ENCODE measurements around the gene SLC35B2.

SLC35B2 gene

DNA sequence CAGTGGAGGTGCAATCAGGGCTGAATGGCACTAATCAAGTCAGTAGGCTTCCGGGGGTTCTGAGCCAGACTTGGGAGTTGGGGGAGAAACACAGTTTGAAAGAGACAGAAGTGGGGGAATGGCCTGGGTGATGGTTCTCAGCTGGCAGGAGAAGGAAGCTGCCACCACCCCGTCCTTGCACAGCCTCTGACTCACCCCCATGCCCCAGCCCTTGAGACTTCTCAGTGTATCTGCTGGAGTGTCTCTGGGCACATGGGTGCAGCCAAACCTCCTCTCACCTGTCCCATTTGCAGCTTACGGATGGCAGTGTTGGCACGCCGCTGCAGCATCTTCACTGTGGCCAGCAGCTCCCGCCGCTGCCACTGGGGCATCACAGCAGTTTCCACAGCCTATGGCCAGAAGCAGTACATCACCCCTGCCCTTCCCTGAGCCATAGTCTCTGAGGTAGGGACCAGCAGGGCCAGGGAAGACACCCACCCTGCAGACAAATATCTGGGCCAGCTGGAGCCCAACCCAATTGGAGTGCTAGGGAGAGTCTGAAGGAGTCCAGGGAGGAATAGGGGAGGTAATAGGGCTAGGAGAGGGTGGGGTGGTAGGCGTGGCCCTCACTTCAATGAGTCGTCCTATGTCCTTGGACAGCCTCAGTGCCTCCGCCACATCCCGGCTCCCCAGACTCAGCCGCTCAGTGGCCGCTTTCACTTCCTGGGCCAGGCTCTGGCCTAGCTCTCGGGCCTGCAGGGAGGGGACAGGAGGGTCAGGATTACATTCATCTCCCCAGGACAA lies 44.6 kb upstream of the SLC35B2 start:
- no peaks in the 10 kb centered on the region for H3K9me3 ChIP-seq (replicated peaks; ENCODE audit: insufficient read depth, low read length)
- no peak for DNase-seq
- no peaks in the 10 kb centered on the region for H3F3A ChIP-seq (ENCODE audit: insufficient read depth, low read length)
- no peaks in the 10 kb centered on the region for H3K36me3 ChIP-seq (replicated peaks; ENCODE audit: insufficient read depth, low read length)
- no peaks in the 10 kb centered on the region for H3K4me1 ChIP-seq (ENCODE audit: low read length)
- TF ChIP-seq, protein P1, sequence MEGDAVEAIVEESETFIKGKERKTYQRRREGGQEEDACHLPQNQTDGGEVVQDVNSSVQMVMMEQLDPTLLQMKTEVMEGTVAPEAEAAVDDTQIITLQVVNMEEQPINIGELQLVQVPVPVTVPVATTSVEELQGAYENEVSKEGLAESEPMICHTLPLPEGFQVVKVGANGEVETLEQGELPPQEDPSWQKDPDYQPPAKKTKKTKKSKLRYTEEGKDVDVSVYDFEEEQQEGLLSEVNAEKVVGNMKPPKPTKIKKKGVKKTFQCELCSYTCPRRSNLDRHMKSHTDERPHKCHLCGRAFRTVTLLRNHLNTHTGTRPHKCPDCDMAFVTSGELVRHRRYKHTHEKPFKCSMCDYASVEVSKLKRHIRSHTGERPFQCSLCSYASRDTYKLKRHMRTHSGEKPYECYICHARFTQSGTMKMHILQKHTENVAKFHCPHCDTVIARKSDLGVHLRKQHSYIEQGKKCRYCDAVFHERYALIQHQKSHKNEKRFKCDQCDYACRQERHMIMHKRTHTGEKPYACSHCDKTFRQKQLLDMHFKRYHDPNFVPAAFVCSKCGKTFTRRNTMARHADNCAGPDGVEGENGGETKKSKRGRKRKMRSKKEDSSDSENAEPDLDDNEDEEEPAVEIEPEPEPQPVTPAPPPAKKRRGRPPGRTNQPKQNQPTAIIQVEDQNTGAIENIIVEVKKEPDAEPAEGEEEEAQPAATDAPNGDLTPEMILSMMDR (IDR thresholded peaks at IDR 0.05; ENCODE audit: low read length) = no peak
- no peak for TF ChIP-seq EZH2phosphoT487 (IDR thresholded peaks at IDR 0.05; ENCODE audit: low read length)
- no peak for TF ChIP-seq EZH2 (optimal IDR thresholded peaks at IDR 0.05; ENCODE audit: low read depth, low read length)
- no peaks in the 10 kb centered on the region for H4K20me1 ChIP-seq (ENCODE audit: insufficient read depth, low read length)
- H2AFZ ChIP-seq (ENCODE audit: low read length) = no peak overlapping the region
- no peak overlapping the region for H3K27ac ChIP-seq (ENCODE audit: low read length)
- H3K4me2 ChIP-seq (ENCODE audit: low read depth, low read length) = no peak overlapping the region
- H3K9ac ChIP-seq (ENCODE audit: low read length) = no peak overlapping the region
- no peaks in the 10 kb centered on the region for H3K79me2 ChIP-seq (ENCODE audit: low read length)
- H3K27me3 ChIP-seq (replicated peaks; ENCODE audit: insufficient read depth, low read length) = peaks cover 8% of the 10 kb centered on the region
- no peak overlapping the region for H3K4me3 ChIP-seq (ENCODE audit: low read length)
- H3K9me2 ChIP-seq (replicated peaks; ENCODE audit: insufficient read depth, low read length) = no peaks in the 10 kb centered on the region

DNA sequence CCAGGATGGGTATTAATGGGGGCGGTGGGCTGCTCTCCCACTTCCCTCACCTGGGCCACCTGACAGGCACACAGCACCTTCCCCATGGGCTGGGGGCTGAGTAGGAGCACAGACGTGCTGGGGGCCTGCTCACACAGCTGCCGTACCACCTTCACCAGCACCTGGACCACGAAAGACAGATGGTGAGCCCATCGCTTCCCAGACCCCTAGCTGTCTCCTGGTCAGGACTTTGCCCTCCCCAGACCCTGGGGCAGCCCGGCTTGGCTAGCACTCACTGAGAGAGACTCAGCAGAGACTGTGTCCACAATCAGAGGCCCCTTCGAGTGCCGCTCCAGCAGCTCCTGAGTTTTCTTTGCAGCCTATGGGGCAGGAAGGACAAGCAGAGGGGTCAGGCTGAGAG lies 43.8 kb upstream of the SLC35B2 start:
- no peaks in the 10 kb centered on the region for H3F3A ChIP-seq (ENCODE audit: insufficient read depth, low read length)
- H3K9me3 ChIP-seq (replicated peaks; ENCODE audit: insufficient read depth, low read length) = no peaks in the 10 kb centered on the region
- H3K4me2 ChIP-seq (ENCODE audit: low read depth, low read length) = no peak overlapping the region
- H3K9me2 ChIP-seq (replicated peaks; ENCODE audit: insufficient read depth, low read length) = no peaks in the 10 kb centered on the region
- no peak for DNase-seq
- no peaks in the 10 kb centered on the region for H3K36me3 ChIP-seq (replicated peaks; ENCODE audit: insufficient read depth, low read length)
- no peaks in the 10 kb centered on the region for H3K79me2 ChIP-seq (ENCODE audit: low read length)
- no peak overlapping the region for H2AFZ ChIP-seq (ENCODE audit: low read length)
- H4K20me1 ChIP-seq (ENCODE audit: insufficient read depth, low read length) = no peaks in the 10 kb centered on the region
- H3K9ac ChIP-seq (ENCODE audit: low read length) = no peak overlapping the region
- no peak overlapping the region for H3K27ac ChIP-seq (ENCODE audit: low read length)
- H3K4me3 ChIP-seq (ENCODE audit: low read length) = no peak overlapping the region
- TF ChIP-seq, protein P1 (IDR thresholded peaks at IDR 0.05; ENCODE audit: low read length) = no peak
- TF ChIP-seq EZH2 (optimal IDR thresholded peaks at IDR 0.05; ENCODE audit: low read depth, low read length) = no peak
- no peak for TF ChIP-seq EZH2phosphoT487 (IDR thresholded peaks at IDR 0.05; ENCODE audit: low read length)
- peaks cover 15% of the 10 kb centered on the region for H3K27me3 ChIP-seq (replicated peaks; ENCODE audit: insufficient read depth, low read length)
- H3K4me1 ChIP-seq (ENCODE audit: low read length) = no peaks in the 10 kb centered on the region

DNA sequence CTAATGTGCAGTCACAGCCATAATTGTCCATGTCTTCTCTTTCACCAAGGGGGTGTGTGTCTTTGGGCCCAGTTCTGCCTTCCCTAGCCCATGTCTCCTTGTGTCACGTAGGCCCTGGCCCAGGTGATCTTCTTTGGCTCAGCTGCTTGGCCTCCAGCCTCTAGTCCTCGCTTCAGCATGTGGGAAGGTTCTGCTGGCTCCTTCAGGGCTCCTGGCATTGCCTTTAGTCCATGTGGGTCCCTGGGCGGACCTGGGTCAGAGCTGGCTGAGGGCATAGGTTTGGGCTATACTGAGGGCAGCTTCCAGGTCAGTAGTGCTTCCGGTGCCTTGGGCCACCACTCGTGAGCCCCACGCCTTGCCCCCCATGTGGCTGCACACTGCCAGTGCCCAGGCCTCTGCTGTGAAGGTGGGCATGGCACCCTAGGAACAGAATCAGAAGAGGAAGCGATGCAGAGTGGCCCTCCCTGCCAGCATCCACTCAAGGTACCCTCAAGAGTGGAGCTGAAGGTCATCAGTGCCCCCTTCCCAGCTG lies 43.0 kb upstream of the SLC35B2 start:
- TF ChIP-seq, protein P1 (IDR thresholded peaks at IDR 0.05; ENCODE audit: low read length) = no peak
- TF ChIP-seq EZH2 (optimal IDR thresholded peaks at IDR 0.05; ENCODE audit: low read depth, low read length) = no peak
- no peak for TF ChIP-seq EZH2phosphoT487 (IDR thresholded peaks at IDR 0.05; ENCODE audit: low read length)
- Histone ChIP-seq H3K4me3 (ENCODE audit: low read length) (no peak overlapping the region), H3K9ac (ENCODE audit: low read length) (no peak overlapping the region), H3K27ac (ENCODE audit: low read length) (no peak overlapping the region), H2AFZ (ENCODE audit: low read length) (no peak overlapping the region), H3K4me2 (ENCODE audit: low read depth, low read length) (no peak overlapping the region), H4K20me1 (ENCODE audit: insufficient read depth, low read length) (no peaks in the 10 kb centered on the region), H3K4me1 (ENCODE audit: low read length) (no peaks in the 10 kb centered on the region), H3K9me3 (replicated peaks; ENCODE audit: insufficient read depth, low read length) (no peaks in the 10 kb centered on the region), H3K27me3 (replicated peaks; ENCODE audit: insufficient read depth, low read length) (peaks cover 21% of the 10 kb centered on the region), H3K9me2 (replicated peaks; ENCODE audit: insufficient read depth, low read length) (no peaks in the 10 kb centered on the region), H3K36me3 (replicated peaks; ENCODE audit: insufficient read depth, low read length) (no peaks in the 10 kb centered on the region), H3F3A (ENCODE audit: insufficient read depth, low read length) (no peaks in the 10 kb centered on the region), H3K79me2 (ENCODE audit: low read length) (no peaks in the 10 kb centered on the region)
- DNase-seq = no peak
